CD14-positive monocyte (primary cell): Measurements from ENCODE around the gene STK32C. TPM values are rescaled to one million over a fixed set of nuclear protein-coding genes. Genes with fewer than 3 reads are reported as not detected.

Experiments
- DNase-seq, 3 donors: peaks; one replicate each; pipeline ENCODE4 v3.0.0-alpha.2; 2011 to 2022
- H2AFZ ChIP-seq: 2 replicates; pipeline ENCODE4 v1.6.0; 2012; ENCODE audit warnings: mild to moderate bottlenecking, low read depth, low read length, inconsistent platforms; ENCODE audit not compliant: insufficient read depth, poor library complexity, severe bottlenecking
- H3K27ac ChIP-seq, 2 donors: 1 replicate in 1 of 2; 2 replicates in 1 of 2; pipeline ENCODE4 v1.5.1; 2012 to 2013; ENCODE audit warnings: low read length in 2 of 2, control low read depth in 1 of 2, inconsistent platforms in 1 of 2, low read depth in 1 of 2, mild to moderate bottlenecking in 1 of 2
- H3K27me3 ChIP-seq, 2 donors: one replicate each; pipeline versions ENCODE4 v1.6.0 to v1.6.1; 2011 to 2013; ENCODE audit warnings: low read length in 2 of 2; ENCODE audit not compliant: control insufficient read depth in 2 of 2, insufficient read depth in 2 of 2
- H3K36me3 ChIP-seq, 2 donors: replicated peaks in 1 of 2; 1 replicate in 1 of 2; 2 replicates in 1 of 2; pipeline versions ENCODE4 v1.5.1 to v1.6.1; 2012 to 2013; ENCODE audit warnings: low read length in 2 of 2, control low read depth in 1 of 2, inconsistent platforms in 1 of 2, mild to moderate bottlenecking in 1 of 2; ENCODE audit not compliant: insufficient read depth in 2 of 2, control insufficient read depth in 1 of 2
- H3K4me1 ChIP-seq, 2 donors: 1 replicate in 1 of 2; 2 replicates in 1 of 2; pipeline versions ENCODE4 v1.5.1 to v1.6.1; 2012 to 2013; ENCODE audit warnings: low read length in 2 of 2, control low read depth in 1 of 2, inconsistent platforms in 1 of 2, mild to moderate bottlenecking in 1 of 2, moderate library complexity in 1 of 2; ENCODE audit not compliant: insufficient read depth in 2 of 2, control insufficient read depth in 1 of 2
- H3K4me2 ChIP-seq: replicated peaks from 2 replicates; pipeline ENCODE3; 2012; ENCODE audit warnings: low read length, moderate library complexity, mild to moderate bottlenecking; ENCODE audit not compliant: poor library complexity, severe bottlenecking; ENCODE audit errors: extremely low read depth
- H3K4me3 ChIP-seq, 3 experiments: fragments of 200-600 bp in 1 of 3; sonication (generic) in 1 of 3; replicated peaks in 1 of 3; 1 replicate in 2 of 3; 2 replicates in 1 of 3; pipeline ENCODE4 v1.5.1; 2011 to 2013; ENCODE audit warnings: low read length in 3 of 3, mild to moderate bottlenecking in 3 of 3, control low read depth in 2 of 3, low read depth in 2 of 3, inconsistent platforms in 1 of 3, moderate library complexity in 1 of 3
- H3K79me2 ChIP-seq: 2 replicates; pipeline ENCODE4 v1.6.0; 2012; ENCODE audit warnings: mild to moderate bottlenecking, control low read depth, inconsistent platforms, low read length, moderate library complexity; ENCODE audit not compliant: insufficient read depth
- H3K9ac ChIP-seq: 2 replicates; pipeline ENCODE4 v1.6.0; 2017; ENCODE audit warnings: low read length, mild to moderate bottlenecking; ENCODE audit not compliant: insufficient read depth, poor library complexity, severe bottlenecking
- H3K9me3 ChIP-seq, 2 donors: replicated peaks in 1 of 2; 1 replicate in 1 of 2; 2 replicates in 1 of 2; pipeline versions ENCODE4 v1.5.1 to v1.6.1; 2012 to 2013; ENCODE audit warnings: low read length in 2 of 2, control low read depth in 1 of 2; ENCODE audit not compliant: control insufficient read depth in 1 of 2, insufficient read depth in 1 of 2
- H4K20me1 ChIP-seq: 2 replicates; pipeline ENCODE4 v1.6.0; 2012; ENCODE audit warnings: mild to moderate bottlenecking, low read length, control low read depth, moderate library complexity; ENCODE audit not compliant: insufficient read depth
- H3K27ac Mint-ChIP-seq, 7 donors: one replicate each; pipeline ENCODE4 v1.8.0; 2020; ENCODE audit warnings: mild to moderate bottlenecking in 7 of 7, mixed read lengths in 7 of 7, moderate library complexity in 6 of 7, inconsistent platforms in 2 of 7
- H3K27me3 Mint-ChIP-seq, 3 donors: one replicate each; pipeline ENCODE4 v1.8.0; 2021 to 2022; ENCODE audit warnings: low read depth in 3 of 3, mild to moderate bottlenecking in 3 of 3, mixed read lengths in 3 of 3, moderate library complexity in 3 of 3, inconsistent platforms in 1 of 3
- H3K36me3 Mint-ChIP-seq, 2 donors: one replicate each; pipeline ENCODE4 v1.8.0; 2020; ENCODE audit warnings: mixed read lengths in 2 of 2, inconsistent platforms in 1 of 2, mild to moderate bottlenecking in 1 of 2
- H3K4me1 Mint-ChIP-seq: one replicate; pipeline ENCODE4 v1.8.0; 2020; ENCODE audit warnings: mild to moderate bottlenecking, mixed read lengths
- H3K4me3 Mint-ChIP-seq, 2 donors: one replicate each; pipeline ENCODE4 v1.8.0; 2020; ENCODE audit warnings: mild to moderate bottlenecking in 2 of 2, mixed read lengths in 2 of 2, moderate library complexity in 1 of 2
- H3K9me3 Mint-ChIP-seq, 7 donors: one replicate each; pipeline ENCODE4 v1.8.0; 2020 to 2022; ENCODE audit warnings: mixed read lengths in 7 of 7, mild to moderate bottlenecking in 6 of 7, moderate library complexity in 6 of 7, inconsistent platforms in 2 of 7
- CTCF ChIP-seq: fragments of 200-600 bp; IDR thresholded peaks from one replicate; pipeline ENCODE4 v1.8.0; 2022; ENCODE audit warnings: antibody characterized with exemption, mild to moderate bottlenecking
- WGBS: methylation state at CpG from one replicate; pipeline ENCODE4 v1.1.5; 2013; ENCODE audit warnings: missing lambda C conversion rate; ENCODE audit not compliant: insufficient coverage; 5-methylcytosine and 5-hydroxymethylcytosine counted together
- intact Hi-C, 2 donors: fragments of 100-400 bp; cut with micrococcal nuclease; formaldehyde crosslinking; loops; one replicate each; pipeline versions ENCODE4 v1.15.0 to v1.15.1; 2023
- polyA plus RNA-seq, 3 donors: library from polyadenylated mRNA; depleted of rRNA in 1 of 3; unstranded in 2 of 3; stranded (reverse) in 1 of 3; fragments of 300-500 nt in 2 of 3; fragments of >200 nt in 1 of 3; fragmentation: Illumina TruSeq in 2 of 3; gene quantifications; 1 replicate in 2 of 3; 2 replicates in 1 of 3; pipeline ENCODE4 v1.2.3, GENCODE V29; 2012 to 2021

STK32C gene
- polyA plus RNA-seq, 3 donors, result 13.6 to 22.8 (median 18.4) TPM

GRCh38 chr10:132200344-132201110 is 107.2 kb downstream of the STK32C start:
- H3K4me1 ChIP-seq, result no peaks in the 10 kb centered on the region
- H3K4me1 Mint-ChIP-seq, result no peaks in the 10 kb centered on the region
- no peak overlapping the region for H2AFZ ChIP-seq
- H3K27ac ChIP-seq, result no peak overlapping the region
- no peak overlapping the region for H3K4me3 ChIP-seq
- no peaks in the 10 kb centered on the region for H3K79me2 ChIP-seq
- H3K4me3 Mint-ChIP-seq, result no peak overlapping the region
- no peaks in the 10 kb centered on the region for H3K27me3 ChIP-seq
- DNase-seq, result no peak
- H3K9me3 Mint-ChIP-seq, result no peaks in the 10 kb centered on the region
- H3K36me3 Mint-ChIP-seq, result no peaks in the 10 kb centered on the region
- WGBS, result 92% methylated on average over 35 of the region's 35 CpGs
- peaks cover 0 to 4% (median 1%) of the 10 kb centered on the region in 3 donors for H3K27me3 Mint-ChIP-seq
- H3K9me3 ChIP-seq, result no peaks in the 10 kb centered on the region
- peak overlapping the region in 1 of 7 donors; percentile 76 for H3K27ac Mint-ChIP-seq
- H3K36me3 ChIP-seq, result no peaks in the 10 kb centered on the region
- no peak overlapping the region for H3K9ac ChIP-seq
- H4K20me1 ChIP-seq, result no peaks in the 10 kb centered on the region
- no peak for TF ChIP-seq CTCF
- intact Hi-C loops, result no loop called here
- H3K4me2 ChIP-seq, result no peak overlapping the region

- peaks cover under 1 to 4% (median 1%) of the 10 kb centered on the region in 3 donors for H3K27me3 Mint-ChIP-seq
- H3K9me3 Mint-ChIP-seq, result no peaks in the 10 kb centered on the region
- WGBS, result 91% methylated on average over 12 of the region's 16 CpGs
- no peaks in the 10 kb centered on the region for H3K9me3 ChIP-seq
- no peaks in the 10 kb centered on the region for H3K27me3 ChIP-seq
- H3K4me1 ChIP-seq, result no peaks in the 10 kb centered on the region
- no peaks in the 10 kb centered on the region for H3K36me3 ChIP-seq
- intact Hi-C loops, result no loop called here
- no peak overlapping the region for H3K27ac Mint-ChIP-seq
- no peak for DNase-seq
- H3K36me3 Mint-ChIP-seq, result no peaks in the 10 kb centered on the region
- no peaks in the 10 kb centered on the region for H3K79me2 ChIP-seq
- H2AFZ ChIP-seq, result no peak overlapping the region
- H3K4me3 Mint-ChIP-seq, result no peak overlapping the region
- no peak overlapping the region for H3K27ac ChIP-seq
- no peaks in the 10 kb centered on the region for H3K4me1 Mint-ChIP-seq
- H3K4me3 ChIP-seq, result no peak overlapping the region
- no peak for TF ChIP-seq CTCF
- H3K4me2 ChIP-seq, result no peak overlapping the region
- H3K9ac ChIP-seq, result no peak overlapping the region
- no peaks in the 10 kb centered on the region for H4K20me1 ChIP-seq
These were observed 107.9 kb downstream of the STK32C start for GRCh38 chr10:132199854-132200311.
